ENCODE data around the gene HEBP2. TPM values are rescaled to one million over a fixed set of nuclear protein-coding genes. Genes with fewer than 3 reads are reported as not detected.
A peak's percentile ranks its signal among the peaks of the same experiment; 100 is the strongest.

The HEBP2 gene
- total RNA-seq, 1 donor from 2014 or later: 104 TPM

GRCh38 chr6:138393871-138394783 lies 9.9 kb upstream of the HEBP2 start:
- peak; percentile 93 for ATAC-seq
- DNase-seq: no peak
- intact Hi-C loops (cut with micrococcal nuclease): no loop called here

GRCh38 chr6:138396709-138397108 lies 7.3 kb upstream of the HEBP2 start:
- no peak for ATAC-seq
- intact Hi-C loops (cut with micrococcal nuclease): no loop called here
- DNase-seq: no peak

- intact Hi-C loops (cut with micrococcal nuclease): no loop called here
- DNase-seq (no peak), ATAC-seq (peak; percentile 59)
Observed at GRCh38 chr6:138397128-138398122, 6.6 kb upstream of the HEBP2 start.

GRCh38 chr6:138400326-138400725 lies 3.7 kb upstream of the HEBP2 start:
- DNase-seq (no peak), ATAC-seq (no peak)
- intact Hi-C loops (cut with micrococcal nuclease): loop anchor here (10.0 kb wide), 1 partner anchor 286 kb away; no protein-coding TSS in a partner anchor

- no peak for ATAC-seq
- intact Hi-C loops (cut with micrococcal nuclease): loop anchor here (10.0 kb wide), 1 partner anchor 287 kb away; no protein-coding TSS in a partner anchor
- DNase-seq: no peak
Observed at GRCh38 chr6:138401960-138402837, 1.8 kb upstream of the HEBP2 start.

GRCh38 chr6:138402838-138403187 lies 1.2 kb upstream of the HEBP2 start:
- no peak for DNase-seq
- intact Hi-C loops (cut with micrococcal nuclease): loop anchor here (10.0 kb wide), 1 partner anchor 288 kb away; no protein-coding TSS in a partner anchor
- no peak for ATAC-seq

- ATAC-seq: peak; percentile 60
- intact Hi-C loops (cut with micrococcal nuclease): loop anchor here (10.0 kb wide), 1 partner anchor 289 kb away; no protein-coding TSS in a partner anchor
- DNase-seq: peak; percentile 71
Observed at GRCh38 chr6:138403324-138403800, 661 bp upstream of the HEBP2 start.

- DNase-seq: peak; percentile 38
- ATAC-seq: peak; percentile 7
- intact Hi-C loops (cut with micrococcal nuclease): loop anchor here (10.0 kb wide), 1 partner anchor 290 kb away; no protein-coding TSS in a partner anchor
Observed at GRCh38 chr6:138404666-138405337, 779 bp downstream of the HEBP2 start.

GRCh38 chr6:138405816-138406413 lies 1.9 kb downstream of the HEBP2 start:
- no peak for DNase-seq

GRCh38 chr6:138406443-138406842 lies 2.4 kb downstream of the HEBP2 start:
- no peak for ATAC-seq
- intact Hi-C loops (cut with micrococcal nuclease): loop anchor here (10.0 kb wide), 1 partner anchor 292 kb away; no protein-coding TSS in a partner anchor
- DNase-seq: no peak

More at GRCh38 chr6:138405816-138406413, 1.9 kb downstream of the HEBP2 start:
- ATAC-seq: no peak
- intact Hi-C loops (cut with micrococcal nuclease): loop anchor here (10.0 kb wide), 1 partner anchor 291 kb away; no protein-coding TSS in a partner anchor

GRCh38 chr6:138410048-138410735 lies 6.2 kb downstream of the HEBP2 start:
- DNase-seq: no peak
- intact Hi-C loops (cut with micrococcal nuclease): no loop called here
- ATAC-seq: no peak

- intact Hi-C loops (cut with micrococcal nuclease): no loop called here
- ATAC-seq (no peak), DNase-seq (no peak)
Observed at GRCh38 chr6:138410972-138411880, 7.2 kb downstream of the HEBP2 start.

GRCh38 chr6:138415125-138415524 lies 11.1 kb downstream of the HEBP2 start:
- intact Hi-C loops (cut with micrococcal nuclease): no loop called here
- DNase-seq (no peak), ATAC-seq (peak; percentile 18)

- ATAC-seq (no peak), DNase-seq (no peak)
- intact Hi-C loops (cut with micrococcal nuclease): no loop called here
Observed at GRCh38 chr6:138416206-138416605, 12.2 kb downstream of the HEBP2 start.

GRCh38 chr6:138417493-138418117 lies 13.6 kb downstream of the HEBP2 start:
- ATAC-seq: no peak
- intact Hi-C loops (cut with micrococcal nuclease): no loop called here
- no peak for DNase-seq
